22Rv1 (cell line): ENCODE results near the gene C5orf34.
A peak's percentile ranks its signal among the peaks of the same experiment; 100 is the strongest.
"Not testable (repeated sequence)": the region's sequence is repeated elsewhere in the genome, so short reads cannot be mapped to it uniquely, and the experiment has no call there.

Experiments
- H3K27ac ChIP-seq: fragments of 450-650 bp; 2 replicates; pipeline ENCODE4 v1.5.1; 2017
- CTCF ChIP-seq: fragments of 450-650 bp; IDR thresholded peaks from 2 replicates; pipeline ENCODE4 v1.5.1; 2017; ENCODE audit warnings: mild to moderate bottlenecking
- ZFX ChIP-seq: fragments of 450-650 bp; IDR thresholded peaks from 2 replicates; pipeline ENCODE4 v1.6.1; 2017; ENCODE audit warnings: antibody characterized with exemption, borderline replicate concordance

Gene C5orf34

GRCh38 chr5:43514471-43514815 is 505 bp downstream of the C5orf34 start:
- TF ChIP-seq CTCF (no peak), ZFX (no peak)

GRCh38 chr5:43514025-43514424 is 923 bp downstream of the C5orf34 start:
- peak overlapping the region; percentile 93 for H3K27ac ChIP-seq
- no peak for TF ChIP-seq CTCF
- TF ChIP-seq ZFX: no peak

More at GRCh38 chr5:43514471-43514815, 505 bp downstream of the C5orf34 start:
- peak overlapping the region; percentile 93 for H3K27ac ChIP-seq

GRCh38 chr5:43511062-43511461 is 3.9 kb downstream of the C5orf34 start:
- not testable (repeated sequence) for H3K27ac ChIP-seq

- H3K27ac ChIP-seq: no peak overlapping the region
- TF ChIP-seq ZFX (no peak), CTCF (no peak)
These were observed 16.4 kb downstream of the C5orf34 start for GRCh38 chr5:43498581-43498980.

- no peak overlapping the region for H3K27ac ChIP-seq
- TF ChIP-seq CTCF (no peak), ZFX (no peak)
These were observed 17.4 kb downstream of the C5orf34 start for GRCh38 chr5:43497311-43498104.

GRCh38 chr5:43491326-43491725 is 23.6 kb downstream of the C5orf34 start:
- no peak overlapping the region for H3K27ac ChIP-seq
- no peak for TF ChIP-seq ZFX
- TF ChIP-seq CTCF: no peak

GRCh38 chr5:43486353-43486752 is 28.6 kb downstream of the C5orf34 start:
- 0 out of 2 replicates have a peak overlapping the region, but pooled peaks have one; percentile 84 for H3K27ac ChIP-seq
- TF ChIP-seq CTCF (no peak), ZFX (no peak)

- no peak for TF ChIP-seq CTCF
- no peak for TF ChIP-seq ZFX
- peak overlapping the region; percentile 84; the same call in 1 of the 2 replicates for H3K27ac ChIP-seq
These were observed 29.5 kb downstream of the C5orf34 start for GRCh38 chr5:43485406-43485805.
